AG09319 (cell line): ENCODE data around the gene NRIP3.
"Not testable (repeated sequence)": the region's sequence is repeated elsewhere in the genome, so short reads cannot be mapped to it uniquely, and the experiment has no call there.

ENCODE experiments used
- DNase-seq: peaks from one replicate; pipeline ENCODE4 v3.0.0-alpha.2; 2010; ENCODE audit warnings: low read depth; ENCODE audit errors: extremely low read depth
- TF ChIP-seq, protein P1 (sequence below): IDR thresholded peaks from 2 replicates; pipeline ENCODE4 v1.5.1; 2011; ENCODE audit warnings: low read depth, mild to moderate bottlenecking, inconsistent platforms, low read length, moderate library complexity

NRIP3 gene

GRCh38 chr11:9016916-9017642, 13.3 kb upstream of the NRIP3 start:
- no peak for DNase-seq
- TF ChIP-seq, protein P1, sequence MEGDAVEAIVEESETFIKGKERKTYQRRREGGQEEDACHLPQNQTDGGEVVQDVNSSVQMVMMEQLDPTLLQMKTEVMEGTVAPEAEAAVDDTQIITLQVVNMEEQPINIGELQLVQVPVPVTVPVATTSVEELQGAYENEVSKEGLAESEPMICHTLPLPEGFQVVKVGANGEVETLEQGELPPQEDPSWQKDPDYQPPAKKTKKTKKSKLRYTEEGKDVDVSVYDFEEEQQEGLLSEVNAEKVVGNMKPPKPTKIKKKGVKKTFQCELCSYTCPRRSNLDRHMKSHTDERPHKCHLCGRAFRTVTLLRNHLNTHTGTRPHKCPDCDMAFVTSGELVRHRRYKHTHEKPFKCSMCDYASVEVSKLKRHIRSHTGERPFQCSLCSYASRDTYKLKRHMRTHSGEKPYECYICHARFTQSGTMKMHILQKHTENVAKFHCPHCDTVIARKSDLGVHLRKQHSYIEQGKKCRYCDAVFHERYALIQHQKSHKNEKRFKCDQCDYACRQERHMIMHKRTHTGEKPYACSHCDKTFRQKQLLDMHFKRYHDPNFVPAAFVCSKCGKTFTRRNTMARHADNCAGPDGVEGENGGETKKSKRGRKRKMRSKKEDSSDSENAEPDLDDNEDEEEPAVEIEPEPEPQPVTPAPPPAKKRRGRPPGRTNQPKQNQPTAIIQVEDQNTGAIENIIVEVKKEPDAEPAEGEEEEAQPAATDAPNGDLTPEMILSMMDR, result no peak

DNA sequence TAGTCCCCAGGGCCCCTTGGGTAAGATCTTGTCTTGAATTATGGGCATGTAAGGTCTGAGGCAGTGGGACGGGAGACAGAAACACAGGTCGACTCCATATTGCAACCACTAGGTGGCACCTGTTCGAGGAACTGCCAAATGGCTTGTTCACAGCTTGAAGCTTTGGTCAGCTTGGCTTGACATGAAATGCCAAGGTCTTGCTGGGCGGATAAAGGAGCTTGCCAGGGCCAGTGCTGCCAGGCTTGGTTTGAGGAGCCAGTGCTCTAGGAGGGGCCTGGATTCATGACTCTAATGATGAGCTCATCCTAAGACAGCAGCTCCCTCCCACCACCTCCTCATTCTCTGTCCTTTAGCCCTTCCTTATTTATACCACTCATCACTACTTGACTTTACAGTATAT, 11.9 kb upstream of the NRIP3 start:
- DNase-seq, result peak; percentile 57
- TF ChIP-seq, protein P1, result peak; percentile 77

DNA sequence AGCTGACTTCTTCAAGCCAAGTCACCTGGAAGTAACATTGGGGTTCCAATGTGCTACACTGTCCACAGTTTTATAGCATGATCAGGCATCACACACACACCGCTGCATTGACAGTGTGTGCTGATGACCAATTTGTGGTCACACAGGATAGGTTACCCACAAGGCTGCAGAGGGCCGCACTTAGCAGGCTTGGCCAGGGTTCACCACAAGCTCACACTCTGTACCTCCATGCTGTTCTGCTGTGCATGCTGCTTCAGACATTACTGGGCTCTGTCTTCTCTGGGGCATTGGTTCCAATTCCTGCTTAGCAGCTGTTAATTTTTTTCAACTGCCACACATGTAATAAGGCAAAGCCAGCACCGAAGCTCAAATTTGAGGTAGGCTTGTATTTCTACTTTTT, 11.0 kb upstream of the NRIP3 start:
- DNase-seq, result no peak
- TF ChIP-seq, protein P1, result no peak; the same call in 1 of the 2 replicates

GRCh38 chr11:9013373-9013772, 9.6 kb upstream of the NRIP3 start:
- DNase-seq, result no peak
- TF ChIP-seq, protein P1, result no peak

DNA sequence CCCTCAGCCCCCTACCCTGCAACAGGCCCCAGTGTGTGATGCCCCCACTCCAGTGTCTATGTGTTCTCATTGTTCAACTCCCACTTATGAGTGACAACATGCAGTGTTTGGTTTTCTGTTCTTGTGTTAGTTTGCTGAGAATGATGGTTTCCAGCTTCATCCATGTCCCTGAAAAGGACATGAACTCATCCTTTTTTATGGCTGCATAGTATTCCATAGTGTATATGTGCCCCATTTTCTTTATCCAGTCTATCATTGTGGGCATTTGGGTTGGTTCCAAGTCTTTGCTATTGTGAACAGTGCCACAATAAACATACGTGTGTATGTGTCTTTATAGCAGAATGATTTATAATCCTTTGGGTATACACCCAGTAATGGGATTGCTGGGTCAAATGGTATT, 5.7 kb upstream of the NRIP3 start:
- DNase-seq, result not testable (repeated sequence)

DNA sequence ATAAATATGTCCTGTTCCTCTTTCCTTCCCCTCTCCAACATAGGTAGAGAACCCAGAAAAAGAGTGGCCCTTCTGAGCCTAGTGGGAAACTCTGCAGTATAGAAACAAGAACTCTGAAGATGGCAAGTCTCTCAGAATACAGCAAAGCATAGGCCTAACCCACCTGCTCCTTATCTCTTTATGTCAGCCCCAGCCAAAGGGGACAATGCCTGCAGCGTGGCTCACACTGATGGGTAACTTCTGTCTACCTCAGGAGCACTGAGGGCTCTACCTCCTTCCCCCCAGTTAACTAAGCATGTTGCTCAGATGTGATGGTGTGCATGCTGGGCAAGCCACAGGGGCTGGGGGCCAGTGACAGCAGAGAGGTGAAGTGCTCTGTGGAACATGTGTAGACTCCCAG, 4.9 kb upstream of the NRIP3 start:
- no peak for DNase-seq
- TF ChIP-seq, protein P1, result no peak

DNA sequence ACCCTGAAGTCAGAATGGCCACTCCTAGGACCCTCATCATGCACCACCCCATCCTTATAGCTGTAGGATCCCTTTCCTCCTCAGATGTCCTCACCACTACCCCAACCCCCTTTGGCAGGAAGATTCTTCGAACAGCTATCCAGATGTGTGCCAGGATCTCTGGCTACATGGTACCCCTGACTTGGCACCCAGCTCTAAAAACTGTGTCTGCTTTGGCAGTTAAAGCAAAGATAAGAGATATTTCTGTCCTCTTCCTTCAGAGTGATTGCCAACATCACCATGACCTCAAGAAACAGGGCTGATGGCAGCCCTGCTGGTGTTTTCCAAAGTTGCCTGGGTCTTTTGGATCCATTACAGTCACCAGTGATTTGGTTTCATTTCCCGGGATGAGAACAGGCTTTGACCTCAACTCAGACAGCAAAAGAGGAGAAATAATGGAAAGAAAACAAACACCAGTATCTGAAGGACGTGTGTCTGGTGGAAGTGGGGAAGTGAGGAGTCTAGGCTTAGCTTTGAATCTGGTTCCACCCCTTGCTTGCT, 4.3 kb upstream of the NRIP3 start:
- DNase-seq, result no peak
- TF ChIP-seq, protein P1, result no peak

- no peak for DNase-seq
- TF ChIP-seq, protein P1, result no peak
These were observed 1.3 kb upstream of the NRIP3 start for GRCh38 chr11:9005087-9005486.
